Upper lobe of left lung (tissue), 4 donors: ENCODE results near the gene LTBP1.

ENCODE experiments used
- CTCF ChIP-seq, 6 experiments: fragments of 450-650 bp in 4 of 6; fragments of 200-600 bp in 2 of 6; sonication (generic) in 2 of 6; IDR thresholded peaks; one replicate each; pipeline ENCODE4 v1.5.1; 2016 to 2019; ENCODE audit warnings: antibody characterized with exemption in 6 of 6
- POLR2A ChIP-seq, 4 donors: fragments of 450-650 bp; IDR thresholded peaks; one replicate each; pipeline ENCODE4 v1.5.1; 2016 to 2017; ENCODE audit warnings: antibody characterized with exemption in 4 of 4, mild to moderate bottlenecking in 2 of 4

GRCh38 chr2:33160191-33160590 is 213.4 kb downstream of the LTBP1 start:
- TF ChIP-seq CTCF (IDR thresholded peaks at IDR 0.05) (no peak), POLR2A (IDR thresholded peaks at IDR 0.05) (no peak)
